Measurements from ENCODE around the gene NAT8L.

Gene NAT8L

DNA sequence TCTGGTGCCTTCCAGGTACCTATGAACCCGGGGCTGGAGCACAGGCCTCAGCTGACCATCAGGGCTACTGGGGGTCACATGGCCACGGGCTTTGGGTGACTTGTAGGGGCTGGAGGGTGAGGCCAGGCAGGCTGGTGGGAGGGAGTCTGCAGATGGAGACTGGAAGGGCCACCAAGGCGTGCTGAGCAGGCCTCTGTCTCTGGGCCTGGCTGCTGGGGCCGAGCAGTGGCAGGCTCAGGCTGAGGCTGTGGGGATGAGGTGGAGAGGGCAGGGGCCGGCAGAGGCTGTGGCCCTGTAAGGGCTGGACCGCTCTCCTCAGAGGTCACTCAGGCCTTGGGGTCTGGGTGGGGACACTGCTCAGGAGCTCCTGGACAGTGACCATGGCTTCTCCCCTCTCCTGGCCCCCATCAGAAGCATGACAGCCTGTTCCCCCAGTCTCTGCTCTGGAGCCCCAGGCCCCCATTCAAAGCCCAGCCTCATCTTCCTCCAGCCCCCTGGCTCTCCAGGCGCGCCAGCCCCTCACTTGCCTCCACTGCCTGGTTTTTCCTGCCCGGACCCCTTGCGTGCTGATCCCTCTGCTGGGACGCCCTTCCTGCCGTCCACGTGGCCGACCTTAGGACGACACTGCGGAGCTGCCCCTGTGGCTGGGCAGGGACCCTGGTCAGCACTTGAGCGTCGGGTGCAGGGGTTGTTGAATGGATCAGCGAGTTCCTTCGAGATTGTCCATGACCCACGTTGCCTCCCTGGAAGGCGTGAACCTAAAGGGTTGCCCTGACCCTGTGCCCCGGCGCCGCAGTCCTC lies 11.1 kb upstream of the NAT8L start:
- H3K9ac ChIP-seq (ENCODE audit: low read length), result no peak overlapping the region
- H3K4me2 ChIP-seq (ENCODE audit: low read depth, low read length, poor library complexity, severe bottlenecking), result no peak overlapping the region
- TF ChIP-seq EZH2phosphoT487 (conservative IDR thresholded peaks at IDR 0.05; ENCODE audit: low read length), result no peak
- no peak for TF ChIP-seq CTCF (IDR thresholded peaks at IDR 0.05; ENCODE audit: insufficient read depth, low read length, poor library complexity, severe bottlenecking)

GRCh38 chr4:2048831-2049230 lies 10.3 kb upstream of the NAT8L start:
- Histone ChIP-seq H3K79me2 (ENCODE audit: insufficient read depth, low read length) (no peaks in the 10 kb centered on the region), H3K4me3 (ENCODE audit: insufficient read depth, low read length, poor library complexity, severe bottlenecking) (no peak overlapping the region), H3K9ac (ENCODE audit: low read length) (no peak overlapping the region), H3K9me3 (ENCODE audit: insufficient read depth, low read length) (no peaks in the 10 kb centered on the region), H3K27me3 (ENCODE audit: low read length) (no peaks in the 10 kb centered on the region), H3K4me2 (ENCODE audit: low read depth, low read length, poor library complexity, severe bottlenecking) (no peak overlapping the region), H3K9me2 (replicated peaks; ENCODE audit: insufficient read depth, low read length) (no peaks in the 10 kb centered on the region), H3K27ac (ENCODE audit: low read depth, low read length) (no peak overlapping the region), H2AFZ (ENCODE audit: low read depth, low read length, severe bottlenecking) (no peak overlapping the region), H3F3A (ENCODE audit: insufficient read depth) (no peaks in the 10 kb centered on the region), H3K36me3 (ENCODE audit: low read length) (no peaks in the 10 kb centered on the region), H4K20me1 (ENCODE audit: low read depth, low read length) (no peaks in the 10 kb centered on the region)
- TF ChIP-seq CTCF (IDR thresholded peaks at IDR 0.05; ENCODE audit: insufficient read depth, low read length, poor library complexity, severe bottlenecking) (no peak), EZH2phosphoT487 (conservative IDR thresholded peaks at IDR 0.05; ENCODE audit: low read length) (no peak)

More for the DNA sequence above, 11.1 kb upstream of the NAT8L start:
- Histone ChIP-seq H3K27me3 (ENCODE audit: low read length) (no peaks in the 10 kb centered on the region), H3K79me2 (ENCODE audit: insufficient read depth, low read length) (no peaks in the 10 kb centered on the region), H3K9me3 (ENCODE audit: insufficient read depth, low read length) (no peaks in the 10 kb centered on the region), H3K4me3 (ENCODE audit: insufficient read depth, low read length, poor library complexity, severe bottlenecking) (no peak overlapping the region), H3F3A (ENCODE audit: insufficient read depth) (no peaks in the 10 kb centered on the region), H4K20me1 (ENCODE audit: low read depth, low read length) (no peaks in the 10 kb centered on the region; the same call in 1 of the 2 replicates), H2AFZ (ENCODE audit: low read depth, low read length, severe bottlenecking) (no peak overlapping the region), H3K27ac (ENCODE audit: low read depth, low read length) (no peak overlapping the region), H3K36me3 (ENCODE audit: low read length) (no peaks in the 10 kb centered on the region), H3K9me2 (replicated peaks; ENCODE audit: insufficient read depth, low read length) (no peaks in the 10 kb centered on the region)

- Histone ChIP-seq H3K27ac (ENCODE audit: low read depth, low read length) (no peak overlapping the region), H3K36me3 (ENCODE audit: low read length) (no peaks in the 10 kb centered on the region), H4K20me1 (ENCODE audit: low read depth, low read length) (no peaks in the 10 kb centered on the region), H3K27me3 (ENCODE audit: low read length) (no peaks in the 10 kb centered on the region), H3K79me2 (ENCODE audit: insufficient read depth, low read length) (no peaks in the 10 kb centered on the region), H2AFZ (ENCODE audit: low read depth, low read length, severe bottlenecking) (no peak overlapping the region), H3K9me2 (replicated peaks; ENCODE audit: insufficient read depth, low read length) (no peaks in the 10 kb centered on the region), H3F3A (ENCODE audit: insufficient read depth) (no peaks in the 10 kb centered on the region), H3K9ac (ENCODE audit: low read length) (no peak overlapping the region), H3K4me3 (ENCODE audit: insufficient read depth, low read length, poor library complexity, severe bottlenecking) (no peak overlapping the region), H3K9me3 (ENCODE audit: insufficient read depth, low read length) (no peaks in the 10 kb centered on the region), H3K4me2 (ENCODE audit: low read depth, low read length, poor library complexity, severe bottlenecking) (no peak overlapping the region)
- TF ChIP-seq EZH2phosphoT487 (conservative IDR thresholded peaks at IDR 0.05; ENCODE audit: low read length), result no peak
- TF ChIP-seq CTCF (IDR thresholded peaks at IDR 0.05; ENCODE audit: insufficient read depth, low read length, poor library complexity, severe bottlenecking), result no peak
These were observed 9.7 kb upstream of the NAT8L start for GRCh38 chr4:2049381-2049780.

Data from SU-DHL-6 (cell line).